GM13977 (cell line): Measurements from ENCODE around the gene RBM15.

Experiments used
- DNase-seq: peaks from one replicate; pipeline ENCODE4 v3.0.0; 2012; ENCODE audit warnings: low spot score
- in situ Hi-C: fragments of 300-500 bp; cut with MboI; formaldehyde crosslinking; loops from one replicate; pipeline ENCODE4 v1.12.0; 2022; ENCODE audit warnings: low sequenced_read_pairs, low pct_unique_long_range_greater_than_20kb, mixed read lengths, inconsistent platforms; ENCODE audit not compliant: unreplicated experiment
- TF ChIP-seq, protein P1 (sequence below): IDR thresholded peaks from 2 replicates; pipeline ENCODE4 v1.5.1; 2012; ENCODE audit warnings: mild to moderate bottlenecking, control low read depth; ENCODE audit not compliant: insufficient read depth; ENCODE audit errors: extremely low read depth, missing control alignments

RBM15 gene

DNA sequence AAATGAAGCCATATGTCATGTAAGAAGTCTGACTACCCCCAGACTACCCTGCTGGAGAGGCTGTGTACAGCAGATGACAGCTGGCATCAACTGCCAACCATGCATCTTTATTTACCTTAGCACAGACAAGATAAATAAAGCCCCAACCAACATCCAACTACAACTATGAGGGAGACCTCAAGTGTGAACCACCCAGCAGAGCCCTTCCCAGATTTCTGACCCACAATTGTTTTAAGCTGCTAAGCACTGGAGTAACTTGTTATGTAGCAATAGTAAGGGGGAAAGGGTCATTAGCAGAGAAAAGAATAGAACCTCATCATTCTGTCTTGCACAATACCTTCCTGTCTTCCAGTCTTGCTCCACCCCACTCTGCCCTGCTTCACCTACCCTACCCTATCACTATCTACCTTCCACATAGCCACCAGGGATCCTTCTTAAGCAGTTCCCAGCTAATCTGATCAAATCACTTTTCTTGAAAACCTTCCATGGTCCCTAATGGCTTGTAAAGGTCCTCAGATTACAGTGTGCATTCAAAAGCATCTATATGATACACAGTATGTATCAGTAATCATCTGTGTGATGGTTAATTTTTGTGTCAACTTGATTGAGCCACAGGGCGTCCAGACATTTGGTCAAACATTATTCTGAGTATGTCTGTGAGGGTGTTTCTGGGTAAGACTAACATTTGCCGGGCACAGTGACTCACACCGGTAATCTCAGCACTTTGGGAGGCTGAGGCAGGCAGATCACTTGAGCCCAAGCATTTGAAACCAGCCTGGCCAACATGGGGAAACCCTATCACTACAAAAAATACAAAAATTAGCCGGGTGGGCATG, 19.6 kb upstream of the RBM15 start:
- in situ Hi-C loops = no loop called here
- DNase-seq = no peak
- TF ChIP-seq, protein P1, sequence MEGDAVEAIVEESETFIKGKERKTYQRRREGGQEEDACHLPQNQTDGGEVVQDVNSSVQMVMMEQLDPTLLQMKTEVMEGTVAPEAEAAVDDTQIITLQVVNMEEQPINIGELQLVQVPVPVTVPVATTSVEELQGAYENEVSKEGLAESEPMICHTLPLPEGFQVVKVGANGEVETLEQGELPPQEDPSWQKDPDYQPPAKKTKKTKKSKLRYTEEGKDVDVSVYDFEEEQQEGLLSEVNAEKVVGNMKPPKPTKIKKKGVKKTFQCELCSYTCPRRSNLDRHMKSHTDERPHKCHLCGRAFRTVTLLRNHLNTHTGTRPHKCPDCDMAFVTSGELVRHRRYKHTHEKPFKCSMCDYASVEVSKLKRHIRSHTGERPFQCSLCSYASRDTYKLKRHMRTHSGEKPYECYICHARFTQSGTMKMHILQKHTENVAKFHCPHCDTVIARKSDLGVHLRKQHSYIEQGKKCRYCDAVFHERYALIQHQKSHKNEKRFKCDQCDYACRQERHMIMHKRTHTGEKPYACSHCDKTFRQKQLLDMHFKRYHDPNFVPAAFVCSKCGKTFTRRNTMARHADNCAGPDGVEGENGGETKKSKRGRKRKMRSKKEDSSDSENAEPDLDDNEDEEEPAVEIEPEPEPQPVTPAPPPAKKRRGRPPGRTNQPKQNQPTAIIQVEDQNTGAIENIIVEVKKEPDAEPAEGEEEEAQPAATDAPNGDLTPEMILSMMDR = no peak

DNA sequence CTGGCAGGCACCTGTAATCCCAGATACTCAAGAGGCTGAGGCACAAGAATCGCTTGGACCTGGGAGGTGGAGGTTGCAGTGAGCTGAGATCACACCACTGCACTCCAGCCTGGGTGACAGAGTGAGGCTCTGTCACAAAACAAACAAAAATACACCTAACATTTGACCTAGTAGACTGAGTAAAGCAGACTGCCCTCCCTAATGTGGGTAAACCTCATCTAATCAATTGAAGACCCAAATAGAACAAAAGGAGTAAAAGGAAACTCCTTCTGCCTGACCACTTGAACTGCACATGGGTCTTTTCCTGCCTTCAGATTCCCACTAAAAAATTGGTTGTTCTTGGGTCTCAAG, 19.0 kb upstream of the RBM15 start:
- no peak for DNase-seq
- TF ChIP-seq, protein P1 = no peak
- in situ Hi-C loops = no loop called here

DNA sequence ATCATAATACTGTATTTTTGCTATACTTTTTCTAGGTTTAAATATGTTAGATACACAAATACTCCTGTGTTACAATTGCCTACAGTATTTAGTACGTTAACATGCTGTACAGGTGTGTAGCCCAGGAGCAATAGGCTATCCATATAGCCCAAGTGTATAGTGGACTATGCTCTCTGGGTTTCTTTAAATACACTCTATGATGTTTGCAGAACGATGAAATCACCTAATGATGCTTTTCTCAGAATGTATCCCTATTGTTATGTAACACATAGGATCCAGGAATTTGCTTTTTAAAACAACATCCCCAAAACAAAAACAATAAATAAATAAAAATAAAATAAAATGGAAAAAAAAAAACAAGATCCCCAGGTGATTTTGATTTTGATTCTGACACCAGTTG, 18.1 kb upstream of the RBM15 start:
- TF ChIP-seq, protein P1 = no peak
- DNase-seq = no peak
- in situ Hi-C loops = no loop called here

DNA sequence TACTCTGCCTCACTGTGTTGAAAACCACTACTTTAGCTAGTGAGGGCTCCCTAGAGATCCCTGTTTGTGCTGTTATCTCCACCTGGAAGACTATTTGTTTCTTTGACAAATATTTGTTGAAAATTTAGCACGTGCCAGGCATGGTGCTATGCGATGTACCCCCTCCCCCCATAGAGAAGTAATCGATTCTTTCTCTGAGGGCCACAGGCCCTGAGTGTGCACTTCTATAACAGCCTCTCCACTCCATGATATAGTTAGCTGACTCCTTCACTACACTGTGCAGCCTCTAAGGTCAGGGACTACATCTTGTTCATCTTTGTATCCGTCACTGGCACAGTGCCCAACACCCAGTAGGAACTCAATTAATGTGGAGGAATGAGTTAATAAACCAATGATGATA, 17.3 kb upstream of the RBM15 start:
- TF ChIP-seq, protein P1 = no peak
- in situ Hi-C loops = no loop called here
- no peak for DNase-seq

DNA sequence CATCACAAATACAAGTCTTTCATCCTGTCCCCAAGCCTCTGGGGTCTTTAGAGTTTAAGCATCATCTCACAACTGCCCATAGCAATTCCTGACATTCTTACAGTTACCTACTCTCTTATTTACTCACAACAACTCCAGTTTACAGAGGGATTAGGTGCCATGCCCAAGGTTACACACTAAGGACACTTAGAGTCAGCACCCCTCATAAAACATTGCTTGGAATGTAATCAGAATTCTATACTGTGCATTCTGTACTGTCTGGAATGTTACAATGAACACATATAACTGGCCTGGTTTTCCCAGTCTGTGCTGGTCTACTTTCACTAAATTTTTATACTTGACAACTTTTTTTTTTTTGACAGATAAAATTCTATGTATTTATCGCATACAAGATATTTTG, 14.5 kb upstream of the RBM15 start:
- in situ Hi-C loops = no loop called here

DNA sequence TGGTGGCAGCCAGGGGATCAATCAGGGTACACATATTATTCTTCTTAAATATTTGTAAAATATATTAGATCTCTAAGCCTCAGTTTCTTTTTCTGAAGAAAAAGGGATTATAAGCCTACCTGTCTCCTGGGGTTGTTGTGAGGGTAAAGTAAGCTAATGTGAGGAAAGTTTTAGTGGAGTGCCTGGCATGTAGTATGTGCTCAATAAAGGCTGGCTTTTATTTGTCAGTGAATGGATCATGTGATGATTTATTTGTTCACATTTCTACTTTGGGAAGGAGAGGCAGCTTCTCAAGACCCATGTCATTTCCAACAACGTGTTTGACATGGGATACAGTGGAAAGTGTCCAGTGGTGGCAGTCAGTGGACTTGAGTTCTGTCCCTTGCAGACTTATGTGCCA, 12.4 kb upstream of the RBM15 start:
- no peak for DNase-seq
- in situ Hi-C loops = no loop called here
- TF ChIP-seq, protein P1 = no peak

More for the DNA sequence above, 14.5 kb upstream of the RBM15 start:
- no peak for DNase-seq
- TF ChIP-seq, protein P1 = no peak

DNA sequence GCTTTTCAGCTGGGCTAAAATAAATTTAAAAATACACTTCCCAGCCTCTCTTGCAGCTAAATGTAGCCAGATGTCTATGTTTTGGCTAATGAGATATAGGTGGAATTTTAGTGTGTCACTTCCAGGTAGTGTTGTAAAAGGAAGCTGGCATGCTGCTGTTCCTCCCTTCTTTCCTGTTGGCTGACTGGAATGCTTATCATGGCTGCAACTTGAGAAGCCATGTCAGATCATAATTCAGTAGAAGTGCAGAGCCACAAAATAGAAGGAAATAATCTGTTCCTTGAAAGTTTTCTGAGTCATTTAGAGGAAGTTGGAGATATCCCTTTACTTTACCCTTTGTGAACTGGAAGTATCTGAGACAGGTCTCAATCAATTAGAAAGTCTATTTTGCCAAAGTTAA, 10.9 kb upstream of the RBM15 start:
- TF ChIP-seq, protein P1 = no peak
- DNase-seq = no peak
- in situ Hi-C loops = no loop called here
